ENCODE data around the gene HNRNPK.
A peak's percentile ranks its signal among the peaks of the same experiment; 100 is the strongest.

The HNRNPK gene

DNA sequence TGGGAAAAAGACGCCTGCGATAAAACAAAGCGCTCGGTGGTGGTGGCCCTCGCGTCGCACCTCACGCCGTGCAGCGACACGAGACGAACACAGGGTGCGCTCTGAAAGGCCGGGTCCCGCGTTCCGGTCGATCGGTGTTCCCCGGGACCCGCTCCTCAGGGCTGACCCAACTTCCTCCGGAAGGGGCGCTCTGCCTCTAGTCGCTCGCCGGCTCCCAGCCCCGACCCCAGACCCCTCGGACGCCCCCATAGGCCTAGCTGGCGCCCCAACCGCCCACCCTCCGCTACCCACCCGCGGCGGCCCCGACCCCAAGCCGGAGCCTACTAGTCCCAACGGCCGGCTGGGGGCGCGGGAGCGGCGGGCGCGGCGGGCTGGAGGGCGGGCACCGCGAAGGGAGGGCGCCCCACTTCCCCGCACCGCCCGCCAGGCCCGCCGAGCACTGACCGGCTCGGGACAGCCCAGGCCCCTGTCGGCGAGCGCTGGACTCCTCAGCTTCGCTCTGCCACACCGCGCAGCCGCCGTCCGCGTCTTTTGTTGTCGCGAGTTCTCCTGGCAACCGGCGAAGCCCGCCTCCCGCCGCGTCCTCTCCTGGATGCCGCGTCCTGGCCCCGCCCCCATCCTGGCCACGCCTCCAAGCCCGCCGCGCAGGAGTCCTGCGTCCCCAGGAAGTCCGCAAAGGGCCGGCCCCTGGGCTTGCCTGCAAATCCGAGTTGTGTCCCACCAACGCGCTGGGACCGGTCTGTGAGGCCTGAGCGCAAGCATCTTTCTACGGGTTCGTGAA is 58.9 kb downstream of the HNRNPK start, which contains the start of gene KIF27:
Gene KIF27, minus strand, starts transcription at position 506 of the 781 bp plus-strand sequence. CDS start 5,841 bp downstream, outside the sequence.
- H3K27ac ChIP-seq (replicated peaks): peak within 1 kb of the TSS; percentile 75
- no peaks in the 10 kb centered on the region for H3K27me3 ChIP-seq (ENCODE audit: insufficient read depth, poor library complexity, severe bottlenecking)
- H3K4me3 ChIP-seq (replicated peaks; ENCODE audit: insufficient read depth, low read length): peak within 1 kb of the TSS; percentile 71
- TF ChIP-seq, protein P1, sequence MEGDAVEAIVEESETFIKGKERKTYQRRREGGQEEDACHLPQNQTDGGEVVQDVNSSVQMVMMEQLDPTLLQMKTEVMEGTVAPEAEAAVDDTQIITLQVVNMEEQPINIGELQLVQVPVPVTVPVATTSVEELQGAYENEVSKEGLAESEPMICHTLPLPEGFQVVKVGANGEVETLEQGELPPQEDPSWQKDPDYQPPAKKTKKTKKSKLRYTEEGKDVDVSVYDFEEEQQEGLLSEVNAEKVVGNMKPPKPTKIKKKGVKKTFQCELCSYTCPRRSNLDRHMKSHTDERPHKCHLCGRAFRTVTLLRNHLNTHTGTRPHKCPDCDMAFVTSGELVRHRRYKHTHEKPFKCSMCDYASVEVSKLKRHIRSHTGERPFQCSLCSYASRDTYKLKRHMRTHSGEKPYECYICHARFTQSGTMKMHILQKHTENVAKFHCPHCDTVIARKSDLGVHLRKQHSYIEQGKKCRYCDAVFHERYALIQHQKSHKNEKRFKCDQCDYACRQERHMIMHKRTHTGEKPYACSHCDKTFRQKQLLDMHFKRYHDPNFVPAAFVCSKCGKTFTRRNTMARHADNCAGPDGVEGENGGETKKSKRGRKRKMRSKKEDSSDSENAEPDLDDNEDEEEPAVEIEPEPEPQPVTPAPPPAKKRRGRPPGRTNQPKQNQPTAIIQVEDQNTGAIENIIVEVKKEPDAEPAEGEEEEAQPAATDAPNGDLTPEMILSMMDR (IDR thresholded peaks at IDR 0.05; ENCODE audit: insufficient read depth, low read length): no peak
- TF ChIP-seq SPI1 (IDR thresholded peaks at IDR 0.05; ENCODE audit: borderline replicate concordance, low read depth) (peak; percentile 5; the same call in 1 of the 2 replicates), GABPA (IDR thresholded peaks at IDR 0.05; ENCODE audit: low read depth) (peak; percentile 86), POLR2AphosphoS5 (IDR thresholded peaks at IDR 0.05; ENCODE audit: low read depth) (peak; percentile 81)
- TF ChIP-seq, protein P2, sequence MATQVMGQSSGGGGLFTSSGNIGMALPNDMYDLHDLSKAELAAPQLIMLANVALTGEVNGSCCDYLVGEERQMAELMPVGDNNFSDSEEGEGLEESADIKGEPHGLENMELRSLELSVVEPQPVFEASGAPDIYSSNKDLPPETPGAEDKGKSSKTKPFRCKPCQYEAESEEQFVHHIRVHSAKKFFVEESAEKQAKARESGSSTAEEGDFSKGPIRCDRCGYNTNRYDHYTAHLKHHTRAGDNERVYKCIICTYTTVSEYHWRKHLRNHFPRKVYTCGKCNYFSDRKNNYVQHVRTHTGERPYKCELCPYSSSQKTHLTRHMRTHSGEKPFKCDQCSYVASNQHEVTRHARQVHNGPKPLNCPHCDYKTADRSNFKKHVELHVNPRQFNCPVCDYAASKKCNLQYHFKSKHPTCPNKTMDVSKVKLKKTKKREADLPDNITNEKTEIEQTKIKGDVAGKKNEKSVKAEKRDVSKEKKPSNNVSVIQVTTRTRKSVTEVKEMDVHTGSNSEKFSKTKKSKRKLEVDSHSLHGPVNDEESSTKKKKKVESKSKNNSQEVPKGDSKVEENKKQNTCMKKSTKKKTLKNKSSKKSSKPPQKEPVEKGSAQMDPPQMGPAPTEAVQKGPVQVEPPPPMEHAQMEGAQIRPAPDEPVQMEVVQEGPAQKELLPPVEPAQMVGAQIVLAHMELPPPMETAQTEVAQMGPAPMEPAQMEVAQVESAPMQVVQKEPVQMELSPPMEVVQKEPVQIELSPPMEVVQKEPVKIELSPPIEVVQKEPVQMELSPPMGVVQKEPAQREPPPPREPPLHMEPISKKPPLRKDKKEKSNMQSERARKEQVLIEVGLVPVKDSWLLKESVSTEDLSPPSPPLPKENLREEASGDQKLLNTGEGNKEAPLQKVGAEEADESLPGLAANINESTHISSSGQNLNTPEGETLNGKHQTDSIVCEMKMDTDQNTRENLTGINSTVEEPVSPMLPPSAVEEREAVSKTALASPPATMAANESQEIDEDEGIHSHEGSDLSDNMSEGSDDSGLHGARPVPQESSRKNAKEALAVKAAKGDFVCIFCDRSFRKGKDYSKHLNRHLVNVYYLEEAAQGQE (IDR thresholded peaks at IDR 0.05; ENCODE audit: insufficient replicate concordance, low read depth): peak; percentile 50
- peak; percentile 89 to 98 for DNase-seq (ENCODE audit: low read depth in 1 of 2, low spot score in 1 of 2)

DNA sequence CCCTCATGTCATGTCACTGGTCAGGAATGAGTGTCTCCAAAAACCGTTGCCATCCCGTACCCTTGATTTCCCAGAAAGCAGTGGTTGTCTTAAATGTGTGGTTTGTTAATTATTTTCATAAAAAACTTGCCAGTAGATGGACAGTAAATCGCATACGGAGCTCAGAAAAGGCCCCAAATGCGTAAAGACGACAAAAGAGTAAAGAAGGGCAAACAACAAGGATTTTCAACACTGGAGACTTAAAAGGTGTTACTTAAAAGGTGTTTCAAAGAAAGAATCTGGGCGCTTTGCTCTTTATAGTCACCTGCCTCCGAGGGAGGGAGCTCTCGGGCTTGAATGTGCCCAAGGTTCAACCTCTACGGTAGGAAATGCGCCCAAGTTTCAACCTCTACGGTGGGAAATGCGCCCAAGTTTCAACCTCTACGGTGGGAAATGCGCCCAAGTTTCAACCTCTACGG is 59.5 kb downstream of the HNRNPK start:
- no peaks in the 10 kb centered on the region for H3K27me3 ChIP-seq (ENCODE audit: insufficient read depth, poor library complexity, severe bottlenecking)
- H3K4me3 ChIP-seq (replicated peaks; ENCODE audit: insufficient read depth, low read length): peak overlapping the region; percentile 71
- no peak for DNase-seq (ENCODE audit: low read depth in 1 of 2, low spot score in 1 of 2)
- H3K27ac ChIP-seq (replicated peaks): peak overlapping the region; percentile 75
- TF ChIP-seq, protein P1 (IDR thresholded peaks at IDR 0.05; ENCODE audit: insufficient read depth, low read length): no peak
- TF ChIP-seq, protein P2 (IDR thresholded peaks at IDR 0.05; ENCODE audit: insufficient replicate concordance, low read depth): no peak
- TF ChIP-seq GABPA (IDR thresholded peaks at IDR 0.05; ENCODE audit: low read depth) (no peak), SPI1 (IDR thresholded peaks at IDR 0.05; ENCODE audit: borderline replicate concordance, low read depth) (no peak), POLR2AphosphoS5 (IDR thresholded peaks at IDR 0.05; ENCODE audit: low read depth) (no peak)

DNA sequence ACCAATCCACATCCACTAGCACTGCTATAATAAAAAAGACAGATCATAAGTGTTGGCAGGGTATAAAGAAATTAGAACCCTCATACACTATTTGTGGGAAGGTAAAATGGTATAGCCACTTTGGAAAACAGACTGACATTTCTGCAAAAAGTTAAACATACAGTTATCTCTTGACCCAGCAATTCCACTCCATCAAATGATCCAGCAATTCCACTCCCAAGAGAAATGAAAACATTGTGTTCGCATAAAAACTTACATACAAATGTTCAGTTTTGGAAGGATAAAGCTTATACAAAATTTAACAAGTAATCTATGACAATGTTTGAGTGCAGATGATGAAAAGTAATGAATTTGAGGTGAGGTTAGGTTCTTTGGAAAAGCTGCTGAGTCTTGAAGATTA is 60.9 kb downstream of the HNRNPK start:
- H3K27me3 ChIP-seq (ENCODE audit: insufficient read depth, poor library complexity, severe bottlenecking): no peaks in the 10 kb centered on the region
- TF ChIP-seq GABPA (IDR thresholded peaks at IDR 0.05; ENCODE audit: low read depth) (no peak), POLR2AphosphoS5 (IDR thresholded peaks at IDR 0.05; ENCODE audit: low read depth) (no peak), SPI1 (IDR thresholded peaks at IDR 0.05; ENCODE audit: borderline replicate concordance, low read depth) (no peak)
- TF ChIP-seq, protein P2 (IDR thresholded peaks at IDR 0.05; ENCODE audit: insufficient replicate concordance, low read depth): no peak
- TF ChIP-seq, protein P1 (IDR thresholded peaks at IDR 0.05; ENCODE audit: insufficient read depth, low read length): no peak
- no peak for DNase-seq (ENCODE audit: low read depth in 1 of 2, low spot score in 1 of 2)
- H3K27ac ChIP-seq (replicated peaks): no peak overlapping the region
- H3K4me3 ChIP-seq (replicated peaks; ENCODE audit: insufficient read depth, low read length): no peak overlapping the region

Data from HL-60 (cell line).